Thoracic aorta (tissue), 2 donors: ENCODE data around the gene OSBP2. TPM values are rescaled to one million over a fixed set of nuclear protein-coding genes. Genes with fewer than 3 reads are reported as not detected.

Experiments used
- ATAC-seq: fragments of 150-250 bp; one replicate; pipeline ENCODE4 v1.8.0; 2017; ENCODE audit warnings: low read depth; ENCODE audit not compliant: insufficient number of reproducible peaks, low FRiP score
- DNase-seq: peaks from one replicate; pipeline ENCODE4 v3.0.0-alpha.2; 2020; ENCODE audit warnings: low spot score
- H3K27ac ChIP-seq, 2 donors: fragments of 200-600 bp; sonication (generic); 1 replicate in 1 of 2; 2 replicates in 1 of 2; pipeline ENCODE4 v1.5.1; 2016; ENCODE audit warnings: mild to moderate bottlenecking in 2 of 2, moderate library complexity in 2 of 2
- H3K27me3 ChIP-seq: fragments of 200-600 bp; sonication (generic); replicated peaks from 2 replicates; pipeline ENCODE4 v1.6.0; 2016; ENCODE audit warnings: mild to moderate bottlenecking; ENCODE audit not compliant: insufficient read depth
- H3K36me3 ChIP-seq: fragments of 200-600 bp; sonication (generic); one replicate; pipeline ENCODE4 v1.5.1; 2016
- H3K4me1 ChIP-seq, 2 donors: fragments of 200-600 bp; sonication (generic); 1 replicate in 1 of 2; 2 replicates in 1 of 2; pipeline versions ENCODE4 v1.5.1 to v1.6.0; 2016; ENCODE audit warnings: low read depth in 2 of 2, mild to moderate bottlenecking in 1 of 2; ENCODE audit not compliant: control insufficient read depth in 1 of 2
- H3K4me3 ChIP-seq: fragments of 200-600 bp; sonication (generic); 2 replicates; pipeline ENCODE4 v1.5.1; 2016; ENCODE audit warnings: mild to moderate bottlenecking
- H3K9me3 ChIP-seq: fragments of 200-600 bp; sonication (generic); 2 replicates; pipeline ENCODE4 v1.5.1; 2016
- total RNA-seq, 2 donors: library from RNA; depleted of rRNA; stranded (reverse); fragments of >200 nt; gene quantifications; one replicate each; pipeline versions ENCODE4 v1.1.0 to v1.2.3, GENCODE V29; 2016
- TF ChIP-seq, protein P1 (sequence below): fragments of 200-600 bp; sonication (generic); IDR thresholded peaks from one replicate; pipeline ENCODE4 v1.5.1; 2019; ENCODE audit warnings: antibody characterized with exemption

OSBP2 gene
- total RNA-seq, 2 donors from 2014 or later, result 0.71 to 3.0 TPM

DNA sequence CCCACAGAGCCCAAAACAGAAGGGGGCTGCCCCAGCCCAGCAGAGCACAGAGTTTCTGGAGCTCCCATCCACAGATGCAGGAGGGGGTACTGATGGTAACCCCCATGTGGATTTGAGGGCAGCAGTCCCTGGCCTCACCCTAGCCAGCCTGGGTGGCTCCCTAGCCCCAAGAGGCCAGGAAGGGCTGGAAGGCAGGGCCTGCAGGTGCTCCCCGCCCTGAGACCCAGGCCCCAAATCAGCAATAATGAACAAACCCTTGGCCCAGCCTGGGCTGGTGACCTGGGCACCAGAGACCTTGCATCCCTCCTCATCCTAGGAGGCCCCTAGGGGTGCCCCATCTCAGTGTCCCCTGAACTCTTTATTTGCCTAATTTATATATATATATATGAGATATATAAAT, 212.3 kb downstream of the OSBP2 start:
- Histone ChIP-seq H3K27me3 (no peaks in the 10 kb centered on the region), H3K36me3 (peaks cover 8% of the 10 kb centered on the region), H3K27ac (no peak overlapping the region), H3K4me3 (no peak overlapping the region), H3K9me3 (no peaks in the 10 kb centered on the region), H3K4me1 (no peaks in the 10 kb centered on the region)
- ATAC-seq (no peak), DNase-seq (no peak)
- TF ChIP-seq, protein P1, sequence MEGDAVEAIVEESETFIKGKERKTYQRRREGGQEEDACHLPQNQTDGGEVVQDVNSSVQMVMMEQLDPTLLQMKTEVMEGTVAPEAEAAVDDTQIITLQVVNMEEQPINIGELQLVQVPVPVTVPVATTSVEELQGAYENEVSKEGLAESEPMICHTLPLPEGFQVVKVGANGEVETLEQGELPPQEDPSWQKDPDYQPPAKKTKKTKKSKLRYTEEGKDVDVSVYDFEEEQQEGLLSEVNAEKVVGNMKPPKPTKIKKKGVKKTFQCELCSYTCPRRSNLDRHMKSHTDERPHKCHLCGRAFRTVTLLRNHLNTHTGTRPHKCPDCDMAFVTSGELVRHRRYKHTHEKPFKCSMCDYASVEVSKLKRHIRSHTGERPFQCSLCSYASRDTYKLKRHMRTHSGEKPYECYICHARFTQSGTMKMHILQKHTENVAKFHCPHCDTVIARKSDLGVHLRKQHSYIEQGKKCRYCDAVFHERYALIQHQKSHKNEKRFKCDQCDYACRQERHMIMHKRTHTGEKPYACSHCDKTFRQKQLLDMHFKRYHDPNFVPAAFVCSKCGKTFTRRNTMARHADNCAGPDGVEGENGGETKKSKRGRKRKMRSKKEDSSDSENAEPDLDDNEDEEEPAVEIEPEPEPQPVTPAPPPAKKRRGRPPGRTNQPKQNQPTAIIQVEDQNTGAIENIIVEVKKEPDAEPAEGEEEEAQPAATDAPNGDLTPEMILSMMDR, result no peak

DNA sequence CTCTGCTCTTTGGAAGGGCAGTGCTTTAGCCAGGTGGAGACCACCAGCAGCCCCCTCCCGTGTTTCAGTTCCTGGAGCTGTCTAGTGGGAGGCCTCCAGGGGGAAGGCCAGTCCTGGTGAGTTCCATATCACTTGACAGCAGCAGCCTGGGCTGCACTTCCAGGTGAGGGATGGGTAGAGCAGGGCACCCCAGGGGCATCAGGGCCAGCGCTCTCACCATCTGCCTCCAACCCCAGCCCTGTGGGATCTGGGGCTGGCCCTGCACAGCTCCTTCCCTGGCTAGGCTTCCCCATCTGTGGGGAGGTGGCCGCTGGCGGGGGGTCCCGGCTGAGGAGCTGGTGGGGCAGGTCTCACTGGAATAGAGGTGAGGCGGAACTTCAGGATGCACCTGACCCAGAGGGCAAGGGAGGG, 213.4 kb downstream of the OSBP2 start:
- TF ChIP-seq, protein P1, result no peak
- DNase-seq (no peak), ATAC-seq (no peak)
- Histone ChIP-seq H3K36me3 (peaks cover 5% of the 10 kb centered on the region), H3K9me3 (no peaks in the 10 kb centered on the region), H3K27ac (no peak overlapping the region), H3K27me3 (no peaks in the 10 kb centered on the region), H3K4me3 (no peak overlapping the region), H3K4me1 (no peaks in the 10 kb centered on the region)

DNA sequence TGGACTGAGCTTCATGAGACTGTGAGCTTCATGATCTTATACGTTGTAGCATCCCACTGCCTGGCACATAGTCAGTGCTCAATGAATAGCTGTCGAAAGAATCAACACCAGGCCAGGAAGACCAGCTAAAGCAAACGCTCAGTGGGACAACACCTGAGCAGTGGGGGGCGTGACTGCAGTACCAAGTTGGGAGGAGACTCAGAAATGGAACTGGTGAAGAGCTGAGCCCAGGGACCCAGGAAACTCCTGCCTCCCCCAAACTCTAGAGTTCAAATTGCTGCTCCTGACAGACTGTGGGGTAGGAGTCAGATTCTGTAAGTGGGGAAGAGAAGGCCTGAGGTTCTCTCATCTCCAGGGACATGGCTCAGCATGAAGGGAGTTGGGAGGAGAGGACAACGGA, 214.6 kb downstream of the OSBP2 start:
- H3K4me3 ChIP-seq, result no peak overlapping the region
- TF ChIP-seq, protein P1, result no peak
- no peak overlapping the region for H3K27ac ChIP-seq
- DNase-seq, result no peak
- no peak for ATAC-seq
- H3K27me3 ChIP-seq, result no peaks in the 10 kb centered on the region
- H3K36me3 ChIP-seq, result no peaks in the 10 kb centered on the region
- no peaks in the 10 kb centered on the region for H3K9me3 ChIP-seq
- H3K4me1 ChIP-seq, result no peaks in the 10 kb centered on the region

DNA sequence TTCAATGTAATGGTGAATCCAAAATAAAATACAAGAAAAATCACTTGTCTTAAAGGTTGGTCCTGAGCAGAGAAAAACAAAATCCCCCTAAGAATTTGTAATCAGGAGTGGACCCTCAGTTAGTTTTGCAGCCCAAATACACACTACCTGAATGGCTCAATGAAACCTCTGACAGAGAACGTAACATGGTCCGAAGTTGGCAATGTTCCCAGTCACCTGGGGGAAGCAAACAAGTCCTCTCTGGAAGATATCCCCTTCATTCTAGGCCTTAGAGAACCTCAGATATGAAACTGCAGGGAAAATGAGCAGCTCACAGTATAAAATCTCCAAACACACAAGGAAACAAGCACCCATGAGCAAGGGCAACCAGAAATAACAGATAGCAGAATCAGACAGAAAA, 215.7 kb downstream of the OSBP2 start:
- ATAC-seq (no peak), DNase-seq (no peak)
- TF ChIP-seq, protein P1, result no peak
- Histone ChIP-seq H3K9me3 (no peaks in the 10 kb centered on the region), H3K36me3 (no peaks in the 10 kb centered on the region), H3K4me1 (no peaks in the 10 kb centered on the region), H3K27ac (no peak overlapping the region), H3K27me3 (no peaks in the 10 kb centered on the region), H3K4me3 (no peak overlapping the region)

- H3K4me1 ChIP-seq, result peaks cover 0 to 14% of the 10 kb centered on the region in 2 donors
- H3K36me3 ChIP-seq, result no peaks in the 10 kb centered on the region
- H3K27ac ChIP-seq, result no peak overlapping the region
- ATAC-seq, result no peak
- no peak for DNase-seq
- TF ChIP-seq, protein P1, result no peak
- H3K4me3 ChIP-seq, result no peak overlapping the region
- H3K9me3 ChIP-seq, result peaks cover 7% of the 10 kb centered on the region
- H3K27me3 ChIP-seq, result no peaks in the 10 kb centered on the region
Observed at GRCh38 chr22:30918761-30919160, 224.1 kb downstream of the OSBP2 start.
